ENCODE measurements around the gene CRYAB. TPM values are rescaled to one million over a fixed set of nuclear protein-coding genes. Genes with fewer than 3 reads are reported as not detected.

CRYAB gene
- not detected for total RNA-seq
- not detected for total RNA-seq (2013)

- no peaks in the 10 kb centered on the region for H3K36me3 Mint-ChIP-seq
- no peak within 1 kb of the TSS for H3K27ac Mint-ChIP-seq
- H3K27me3 ChIP-seq (ENCODE audit: control insufficient read depth, insufficient read depth, low read length) = peaks cover 15% of the 10 kb centered on the region
- H3K27ac ChIP-seq (ENCODE audit: low read length) = no peak within 1 kb of the TSS
- intact Hi-C loops (cut with micrococcal nuclease) = no loop called here
- H3K9me3 Mint-ChIP-seq = no peaks in the 10 kb centered on the region
- H3K36me3 ChIP-seq (ENCODE audit: control insufficient read depth, insufficient read depth, low read length) = no peaks in the 10 kb centered on the region
- H3K27me3 Mint-ChIP-seq (ENCODE audit: low read depth in 2 of 2) = peaks cover 54 to 62% of the 10 kb centered on the region in 2 donors
- no peaks in the 10 kb centered on the region for H3K4me1 Mint-ChIP-seq
- no peaks in the 10 kb centered on the region for H3K4me1 ChIP-seq (ENCODE audit: control insufficient read depth, insufficient read depth, low read length)
- WGBS (ENCODE audit: insufficient coverage) = 72% methylated on average over 17 of the region's 17 CpGs
- ATAC-seq = no peak
- no peak within 1 kb of the TSS for H3K4me3 Mint-ChIP-seq
- DNase-seq = no peak
- H3K9me3 ChIP-seq (ENCODE audit: control insufficient read depth, insufficient read depth, low read length) = no peaks in the 10 kb centered on the region
- no peak within 1 kb of the TSS for H3K4me3 ChIP-seq (ENCODE audit: low read length)
- no peak for TF ChIP-seq CTCF (IDR thresholded peaks at IDR 0.05)
Measured at GRCh38 chr11:111911563-111912401, at the start of gene CRYAB. Gene CRYAB, minus strand, starts transcription at chr11:111911770. Its CDS starts 46 bp downstream, at chr11:111911724.

GRCh38 chr11:111960916-111961315 is 49.3 kb upstream of the CRYAB start:
- no peaks in the 10 kb centered on the region for H3K4me1 Mint-ChIP-seq
- TF ChIP-seq CTCF (IDR thresholded peaks at IDR 0.05) = no peak
- no peaks in the 10 kb centered on the region for H3K9me3 Mint-ChIP-seq
- intact Hi-C loops (cut with micrococcal nuclease) = no loop called here
- H3K36me3 Mint-ChIP-seq = no peaks in the 10 kb centered on the region
- no peaks in the 10 kb centered on the region for H3K9me3 ChIP-seq (ENCODE audit: control insufficient read depth, insufficient read depth, low read length)
- no peak overlapping the region for H3K4me3 Mint-ChIP-seq
- H3K4me1 ChIP-seq (ENCODE audit: control insufficient read depth, insufficient read depth, low read length) = no peaks in the 10 kb centered on the region
- no peaks in the 10 kb centered on the region for H3K27me3 ChIP-seq (ENCODE audit: control insufficient read depth, insufficient read depth, low read length)
- no peak overlapping the region for H3K27ac ChIP-seq (ENCODE audit: low read length)
- WGBS (ENCODE audit: insufficient coverage) = 93% methylated on average over 5 of the region's 5 CpGs
- no peak overlapping the region for H3K4me3 ChIP-seq (ENCODE audit: low read length)
- DNase-seq = no peak
- no peak for ATAC-seq
- H3K27ac Mint-ChIP-seq = no peak overlapping the region
- H3K27me3 Mint-ChIP-seq (ENCODE audit: low read depth in 2 of 2) = peaks cover 0 to 6% of the 10 kb centered on the region in 2 donors
- no peaks in the 10 kb centered on the region for H3K36me3 ChIP-seq (ENCODE audit: control insufficient read depth, insufficient read depth, low read length)

- ATAC-seq = no peak
- no peaks in the 10 kb centered on the region for H3K9me3 ChIP-seq (ENCODE audit: control insufficient read depth, insufficient read depth, low read length)
- H3K4me3 ChIP-seq (ENCODE audit: low read length) = no peak overlapping the region
- Mint-ChIP-seq H3K36me3 (no peaks in the 10 kb centered on the region), H3K27ac (no peak overlapping the region), H3K4me3 (no peak overlapping the region), H3K4me1 (no peaks in the 10 kb centered on the region), H3K27me3 (ENCODE audit: low read depth in 2 of 2) (peaks cover 0 to 6% of the 10 kb centered on the region in 2 donors), H3K9me3 (no peaks in the 10 kb centered on the region)
- DNase-seq = no peak
- whole genome bisulfite sequencing (ENCODE audit: insufficient coverage) = 93% methylated on average over 12 of the region's 12 CpGs
- intact Hi-C loops (cut with micrococcal nuclease) = no loop called here
- no peaks in the 10 kb centered on the region for H3K36me3 ChIP-seq (ENCODE audit: control insufficient read depth, insufficient read depth, low read length)
- TF ChIP-seq CTCF (IDR thresholded peaks at IDR 0.05) = no peak
- H3K4me1 ChIP-seq (ENCODE audit: control insufficient read depth, insufficient read depth, low read length) = no peaks in the 10 kb centered on the region
- H3K27me3 ChIP-seq (ENCODE audit: control insufficient read depth, insufficient read depth, low read length) = no peaks in the 10 kb centered on the region
- no peak overlapping the region for H3K27ac ChIP-seq (ENCODE audit: low read length)
Measured at GRCh38 chr11:111957663-111958444, 46.3 kb upstream of the CRYAB start.

Measured in natural killer cell (primary cell).